Measurements from ENCODE around the gene AGPAT3.

- no peak for TF ChIP-seq POLR2AphosphoS5 (IDR thresholded peaks at IDR 0.05)
- TF ChIP-seq, protein P1, sequence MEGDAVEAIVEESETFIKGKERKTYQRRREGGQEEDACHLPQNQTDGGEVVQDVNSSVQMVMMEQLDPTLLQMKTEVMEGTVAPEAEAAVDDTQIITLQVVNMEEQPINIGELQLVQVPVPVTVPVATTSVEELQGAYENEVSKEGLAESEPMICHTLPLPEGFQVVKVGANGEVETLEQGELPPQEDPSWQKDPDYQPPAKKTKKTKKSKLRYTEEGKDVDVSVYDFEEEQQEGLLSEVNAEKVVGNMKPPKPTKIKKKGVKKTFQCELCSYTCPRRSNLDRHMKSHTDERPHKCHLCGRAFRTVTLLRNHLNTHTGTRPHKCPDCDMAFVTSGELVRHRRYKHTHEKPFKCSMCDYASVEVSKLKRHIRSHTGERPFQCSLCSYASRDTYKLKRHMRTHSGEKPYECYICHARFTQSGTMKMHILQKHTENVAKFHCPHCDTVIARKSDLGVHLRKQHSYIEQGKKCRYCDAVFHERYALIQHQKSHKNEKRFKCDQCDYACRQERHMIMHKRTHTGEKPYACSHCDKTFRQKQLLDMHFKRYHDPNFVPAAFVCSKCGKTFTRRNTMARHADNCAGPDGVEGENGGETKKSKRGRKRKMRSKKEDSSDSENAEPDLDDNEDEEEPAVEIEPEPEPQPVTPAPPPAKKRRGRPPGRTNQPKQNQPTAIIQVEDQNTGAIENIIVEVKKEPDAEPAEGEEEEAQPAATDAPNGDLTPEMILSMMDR (IDR thresholded peaks at IDR 0.05): no peak
- no peak for TF ChIP-seq EP300 (IDR thresholded peaks at IDR 0.05)
- TF ChIP-seq POLR2A (IDR thresholded peaks at IDR 0.05): no peak
Observed at GRCh38 chr21:43911935-43912487, 47.0 kb downstream of the AGPAT3 start.
